SU-DHL-6 (cell line): ENCODE measurements around the gene PKN2.

Experiments used
- H2AFZ ChIP-seq: fragments of 200-600 bp; sonication (generic); 2 replicates; pipeline ENCODE4 v1.6.1; 2014; ENCODE audit warnings: low read depth, mild to moderate bottlenecking, moderate library complexity, mixed read lengths, antibody characterized with exemption, low read length; ENCODE audit not compliant: severe bottlenecking
- H3F3A ChIP-seq: fragments of 200-600 bp; shearing (Covaris generic); 2 replicates; pipeline ENCODE4 v1.6.0; 2016; ENCODE audit warnings: antibody characterized with exemption, mild to moderate bottlenecking; ENCODE audit not compliant: insufficient read depth
- H3K27ac ChIP-seq: fragments of 200-600 bp; sonication (generic); 2 replicates; pipeline ENCODE4 v1.5.1; 2016; ENCODE audit warnings: low read depth, mild to moderate bottlenecking, low read length, moderate library complexity, mixed read lengths
- H3K27me3 ChIP-seq: fragments of 200-600 bp; sonication (generic), shearing (Covaris generic); 2 replicates; pipeline ENCODE4 v1.6.0; 2014; ENCODE audit warnings: mild to moderate bottlenecking, low read length
- H3K36me3 ChIP-seq: fragments of 200-600 bp; sonication (generic); 2 replicates; pipeline ENCODE4 v1.6.1; 2014; ENCODE audit warnings: mild to moderate bottlenecking, low read length, mixed read lengths
- H3K4me2 ChIP-seq: fragments of 300-600, 200-600 bp; shearing (Covaris generic), sonication (generic); 2 replicates; pipeline ENCODE4 v1.6.0; 2014; ENCODE audit warnings: low read length, low read depth, mild to moderate bottlenecking; ENCODE audit not compliant: poor library complexity, severe bottlenecking
- H3K4me3 ChIP-seq: fragments of 200-600 bp; sonication (generic); 2 replicates; pipeline ENCODE4 v1.5.1; 2014; ENCODE audit warnings: antibody characterized with exemption, low read length, mild to moderate bottlenecking, mixed read lengths; ENCODE audit not compliant: insufficient read depth, poor library complexity, severe bottlenecking
- H3K79me2 ChIP-seq: fragments of 200-600 bp; sonication (generic); 2 replicates; pipeline ENCODE4 v1.6.1; 2014; ENCODE audit warnings: mild to moderate bottlenecking, low read length, moderate library complexity; ENCODE audit not compliant: insufficient read depth
- H3K9ac ChIP-seq: fragments of 200-600 bp; sonication (generic); 2 replicates; pipeline ENCODE4 v1.7.0; 2014; ENCODE audit warnings: mild to moderate bottlenecking, low read length
- H3K9me2 ChIP-seq: fragments of 200-600 bp; sonication (generic); replicated peaks from 2 replicates; pipeline ENCODE4 v1.6.1; 2014; ENCODE audit warnings: low read length; ENCODE audit not compliant: insufficient read depth
- H3K9me3 ChIP-seq: fragments of 200-600 bp; sonication (generic); 2 replicates; pipeline ENCODE4 v1.6.1; 2014; ENCODE audit warnings: low read length, mixed read lengths; ENCODE audit not compliant: insufficient read depth
- H4K20me1 ChIP-seq: fragments of 200-600 bp; sonication (generic); 2 replicates; pipeline ENCODE4 v1.6.1; 2014; ENCODE audit warnings: low read depth, mild to moderate bottlenecking, antibody characterized with exemption, low read length, moderate library complexity, mixed read lengths
- CTCF ChIP-seq: fragments of 200-600 bp; sonication (generic); IDR thresholded peaks from one replicate; pipeline ENCODE4 v1.5.1; 2017; ENCODE audit warnings: antibody characterized with exemption, mild to moderate bottlenecking, low read length, moderate library complexity; ENCODE audit not compliant: insufficient read depth, poor library complexity, severe bottlenecking
- EZH2phosphoT487 ChIP-seq: fragments of 200-600 bp; sonication (generic), shearing (Covaris generic); conservative IDR thresholded peaks from 2 replicates; pipeline ENCODE4 v1.6.1; 2018; ENCODE audit warnings: mild to moderate bottlenecking, antibody characterized with exemption, low read length, moderate library complexity, mixed read lengths

The PKN2 gene

DNA sequence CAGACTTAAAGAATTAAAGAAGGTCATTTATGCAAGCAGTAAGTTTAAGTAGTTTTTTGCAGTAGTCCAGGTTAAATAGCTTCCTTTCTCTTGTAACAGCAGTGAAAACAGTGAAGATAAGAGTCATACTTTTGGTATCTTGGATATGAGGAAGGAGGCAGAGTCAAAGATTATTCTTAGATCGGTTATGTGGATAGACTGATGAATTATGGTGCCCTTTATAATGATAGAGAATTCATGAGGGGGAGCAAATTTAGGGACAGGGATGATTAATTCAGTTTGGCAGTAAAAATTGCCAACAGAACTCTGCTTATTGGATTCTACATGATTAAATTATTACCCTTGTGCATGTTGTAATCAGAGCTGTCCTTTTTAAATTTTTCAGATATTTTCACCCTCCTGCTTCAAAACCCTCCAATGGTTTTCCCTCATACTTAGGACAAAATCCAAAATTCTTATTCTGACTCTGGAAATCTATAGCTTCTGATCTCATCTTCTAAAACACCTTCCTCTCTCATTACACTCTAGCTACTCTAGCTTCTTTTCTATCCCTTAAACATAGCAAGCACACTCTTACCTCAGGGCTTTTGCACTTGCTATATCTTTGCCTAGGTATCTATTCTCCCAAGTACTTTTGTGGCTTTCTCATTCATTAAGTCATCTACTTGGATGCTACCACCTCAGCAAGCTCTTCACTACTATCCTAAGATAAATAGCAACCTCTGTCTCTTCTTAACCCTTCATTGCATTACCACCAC lies 79.8 kb downstream of the PKN2 start:
- Histone ChIP-seq H3K27ac (no peak overlapping the region), H4K20me1 (no peaks in the 10 kb centered on the region), H3K4me2 (no peak overlapping the region)

GRCh38 chr1:88768187-88768586 lies 84.1 kb downstream of the PKN2 start:
- Histone ChIP-seq H2AFZ (no peak overlapping the region), H3K4me3 (no peak overlapping the region), H3K9me2 (no peaks in the 10 kb centered on the region), H3K79me2 (peaks cover 15% of the 10 kb centered on the region; the same call in 1 of the 2 replicates), H3K27me3 (no peaks in the 10 kb centered on the region), H3K9me3 (no peaks in the 10 kb centered on the region), H3K9ac (no peak overlapping the region), H3K36me3 (peaks cover 17% of the 10 kb centered on the region; the same call in 1 of the 2 replicates), H4K20me1 (no peaks in the 10 kb centered on the region), H3K4me2 (no peak overlapping the region), H3F3A (no peaks in the 10 kb centered on the region; the same call in 1 of the 2 replicates), H3K27ac (no peak overlapping the region)
- no peak for TF ChIP-seq EZH2phosphoT487
- no peak for TF ChIP-seq CTCF

More for the DNA sequence above, 79.8 kb downstream of the PKN2 start:
- peaks cover 12% of the 10 kb centered on the region; the same call in 1 of the 2 replicates for H3K79me2 ChIP-seq
- H2AFZ ChIP-seq = no peak overlapping the region
- H3K27me3 ChIP-seq = no peaks in the 10 kb centered on the region
- H3K36me3 ChIP-seq = peaks cover 12% of the 10 kb centered on the region
- no peaks in the 10 kb centered on the region for H3K9me2 ChIP-seq
- TF ChIP-seq EZH2phosphoT487 = no peak
- no peak for TF ChIP-seq CTCF
- H3F3A ChIP-seq = no peaks in the 10 kb centered on the region
- H3K9ac ChIP-seq = no peak overlapping the region
- H3K9me3 ChIP-seq = no peaks in the 10 kb centered on the region
- H3K4me3 ChIP-seq = no peak overlapping the region

DNA sequence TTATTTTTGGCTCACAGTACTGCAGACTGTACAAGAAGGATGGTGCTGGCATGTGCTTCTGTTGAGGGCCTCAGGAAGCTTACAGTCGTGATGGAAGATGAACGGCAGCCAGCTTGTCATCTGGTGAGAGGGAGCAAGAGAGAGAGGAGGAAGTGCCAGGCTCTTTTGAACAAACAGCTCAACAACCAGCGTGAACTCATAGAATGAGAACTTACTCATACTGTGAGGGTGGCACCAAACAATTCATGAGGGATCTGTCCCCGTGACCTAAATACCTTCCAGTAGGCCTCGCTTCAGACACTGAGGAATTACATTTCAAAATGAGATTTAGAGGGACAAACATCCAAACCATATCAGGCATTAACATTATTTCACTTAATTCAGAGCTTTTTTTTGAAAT lies 84.7 kb downstream of the PKN2 start:
- H3K4me2 ChIP-seq = no peak overlapping the region
- no peaks in the 10 kb centered on the region for H3K9me2 ChIP-seq
- peaks cover 20% of the 10 kb centered on the region; the same call in 1 of the 2 replicates for H3K36me3 ChIP-seq
- no peak overlapping the region for H3K27ac ChIP-seq
- H3K4me3 ChIP-seq = no peak overlapping the region
- H4K20me1 ChIP-seq = no peaks in the 10 kb centered on the region
- TF ChIP-seq CTCF (no peak), EZH2phosphoT487 (no peak)
- H3K79me2 ChIP-seq = peaks cover 15% of the 10 kb centered on the region; the same call in 1 of the 2 replicates
- no peak overlapping the region for H2AFZ ChIP-seq
- H3K9me3 ChIP-seq = no peaks in the 10 kb centered on the region
- no peak overlapping the region for H3K9ac ChIP-seq
- H3F3A ChIP-seq = no peaks in the 10 kb centered on the region; the same call in 1 of the 2 replicates
- H3K27me3 ChIP-seq = no peaks in the 10 kb centered on the region
